A549 (cell line): ENCODE results near the gene TAF3. TPM values are rescaled to one million over a fixed set of nuclear protein-coding genes. Genes with fewer than 3 reads are reported as not detected.

ENCODE experiments used
- ATAC-seq, 2 experiments: fragments of 200-7000 bp in 1 of 2; fragments of >200 bp in 1 of 2; cut with Nextera tagmentation in 1 of 2; cut with Tn5 transposase in 1 of 2; 3 replicates each; pipeline versions ENCODE4 v1.8.0 to v1.9.1; 2018 to 2020; ENCODE audit warnings: mild to moderate bottlenecking in 1 of 2, moderate library complexity in 1 of 2
- CTCF ChIA-PET: fragments of 300-600 bp; sonication (Branson Sonifier 250); formaldehyde crosslinking; extraction: SDS; loops from one replicate; lab custom pipeline; 2021; ENCODE audit warnings: antibody characterized with exemption, inconsistent platforms; lab: Yijun Ruan, JAX
- POLR2A ChIA-PET: fragments of 350-600 bp; formaldehyde crosslinking; extraction: SDS; loops from one replicate; lab custom pipeline; 2021; ENCODE audit warnings: antibody characterized with exemption, inconsistent platforms; lab: Yijun Ruan, JAX
- DNase-seq, 2 experiments: peaks; one replicate each; pipeline versions ENCODE4 v3.0.0 to v3.0.0-alpha.2; 2011 to 2016; ENCODE audit warnings: low read depth in 1 of 2, low spot score in 1 of 2
- FAIRE-seq: peaks from 2 replicates; lab custom pipeline; 2011; peaks lifted over from hg19 to GRCh38; lab: Jason Lieb, UNC
- H3K27ac ChIP-seq, 2 experiments: fragments of >200 bp; sonication (Bioruptor Twin); formaldehyde crosslinking; 3 replicates each; pipeline ENCODE4 v1.5.1; 2016 to 2017
- H3K4me1 ChIP-seq: fragments of >200 bp; sonication (Bioruptor Twin); formaldehyde crosslinking; 3 replicates; pipeline ENCODE4 v1.6.1; 2016
- H3K4me2 ChIP-seq: fragments of >200 bp; sonication (Bioruptor Twin); formaldehyde crosslinking; 3 replicates; pipeline ENCODE4 v1.6.1; 2016
- H3K4me3 ChIP-seq: fragments of >200 bp; sonication (Bioruptor Twin); formaldehyde crosslinking; 3 replicates; pipeline ENCODE4 v1.5.1; 2016
- H3K9me3 ChIP-seq: fragments of >200 bp; sonication (Bioruptor Twin); formaldehyde crosslinking; 3 replicates; pipeline ENCODE4 v1.6.1; 2016
- CBX2 ChIP-seq: fragments of 200-600 bp; sonication (generic); IDR thresholded peaks from 2 replicates; pipeline ENCODE4 v1.6.1; 2016; ENCODE audit warnings: low read depth, mild to moderate bottlenecking, borderline replicate concordance
- CHD4 ChIP-seq: fragments of 200-600 bp; sonication (generic); IDR thresholded peaks from 2 replicates; pipeline ENCODE4 v1.6.1; 2016; ENCODE audit warnings: antibody characterized with exemption, mild to moderate bottlenecking, borderline replicate concordance
- EP300 ChIP-seq, 2 experiments: fragments of >200 bp; sonication (Bioruptor Twin); formaldehyde crosslinking; IDR thresholded peaks; 2 replicates in 1 of 2; 3 replicates in 1 of 2; pipeline ENCODE4 v1.6.1; 2016 to 2017
- ESRRA ChIP-seq: fragments of 150-350 bp; IDR thresholded peaks from 2 replicates; pipeline ENCODE4 v1.6.1; 2014; ENCODE audit warnings: mild to moderate bottlenecking, low read length, borderline replicate concordance
- FOSB ChIP-seq: fragments of 250-450 bp; sonication (Bioruptor Pico); IDR thresholded peaks from 2 replicates; pipeline ENCODE4 v1.5.0; 2020; ENCODE audit warnings: mild to moderate bottlenecking, moderate library complexity
- GATA3 ChIP-seq: IDR thresholded peaks from 2 replicates; pipeline ENCODE4 v1.6.1; 2012; ENCODE audit warnings: borderline replicate concordance
- JUN ChIP-seq, 2 experiments: fragments of >200 bp; sonication (Bioruptor Twin); formaldehyde crosslinking; IDR thresholded peaks; 2 replicates in 1 of 2; 3 replicates in 1 of 2; pipeline ENCODE4 v1.6.1; 2016 to 2017
- KDM5A ChIP-seq: fragments of 200-600 bp; sonication (generic); IDR thresholded peaks from 2 replicates; pipeline ENCODE4 v1.6.1; 2016; ENCODE audit warnings: antibody characterized with exemption, mild to moderate bottlenecking
- MYC ChIP-seq: IDR thresholded peaks from 2 replicates; pipeline ENCODE4 v1.6.1; 2012; ENCODE audit warnings: mild to moderate bottlenecking, inconsistent platforms, low read length, improper control_type of control experiment, borderline replicate concordance
- NFE2L2 ChIP-seq: fragments of 150-350 bp; conservative IDR thresholded peaks from 2 replicates; pipeline ENCODE4 v1.6.1; 2014; ENCODE audit warnings: low read length
- PHF8 ChIP-seq: fragments of 200-600 bp; sonication (generic); IDR thresholded peaks from 2 replicates; pipeline ENCODE4 v1.6.1; 2016; ENCODE audit warnings: low read depth, mild to moderate bottlenecking, antibody characterized with exemption, moderate library complexity, borderline replicate concordance
- POLR2AphosphoS2 ChIP-seq: conservative IDR thresholded peaks from 2 replicates; pipeline ENCODE4 v1.6.1; 2012; ENCODE audit warnings: low read length, improper control_type of control experiment, inconsistent platforms
- SMC3 ChIP-seq: fragments of >200 bp; sonication (Bioruptor Twin); formaldehyde crosslinking; IDR thresholded peaks from 3 replicates; pipeline ENCODE4 v1.6.1; 2018; ENCODE audit warnings: inconsistent platforms
- SREBF2 ChIP-seq: fragments of 450-650 bp; IDR thresholded peaks from 2 replicates; pipeline ENCODE4 v1.6.1; 2014; ENCODE audit warnings: mild to moderate bottlenecking, moderate library complexity
- ZC3H11A ChIP-seq: fragments of 450-650 bp; IDR thresholded peaks from 2 replicates; pipeline ENCODE4 v1.6.1; 2014; ENCODE audit warnings: antibody characterized with exemption, mild to moderate bottlenecking
- ZNF302 ChIP-seq: fragments of 250-450 bp; sonication (Bioruptor Pico); IDR thresholded peaks from 2 replicates; pipeline ENCODE4 v1.9.0; 2021; ENCODE audit warnings: inconsistent platforms, mild to moderate bottlenecking, moderate library complexity
- ZSCAN20 ChIP-seq: fragments of 250-450 bp; sonication (Bioruptor Pico); IDR thresholded peaks from 2 replicates; pipeline ENCODE4 v1.8.0; 2022; ENCODE audit warnings: mild to moderate bottlenecking, moderate library complexity
- WGBS: methylation state at CpG from one replicate; pipeline ENCODE4 v1.1.6; 2017; ENCODE audit errors: missing lambda C conversion rate; 5-methylcytosine and 5-hydroxymethylcytosine counted together
- polyA plus RNA-seq, 4 experiments: library from polyadenylated mRNA; depleted of rRNA in 3 of 4; stranded (reverse); fragments of >200 nt; fragmentation: RNase III in 1 of 4; extraction: RNeasy Plus Mini Kit Qiagen cat#74134 plus additional on column Dnase treatment in 1 of 4; gene quantifications; 2 replicates in 3 of 4; 3 replicates in 1 of 4; pipeline ENCODE4 v1.2.3, GENCODE V29; 2011 to 2017
- TF ChIP-seq, protein P1 (sequence below): IDR thresholded peaks from 2 replicates; pipeline ENCODE4 v1.6.1; 2012
- TF ChIP-seq, protein P2 (sequence below): fragments of 250-450 bp; sonication (Bioruptor Pico); IDR thresholded peaks from 2 replicates; pipeline ENCODE4 v1.5.0; 2020; ENCODE audit warnings: low read depth, mild to moderate bottlenecking, moderate library complexity
- TF ChIP-seq, protein P3 (sequence below): IDR thresholded peaks from 2 replicates; pipeline ENCODE4 v1.6.1; 2012
- TF ChIP-seq, protein P4 (sequence below): fragments of 150-350 bp; IDR thresholded peaks from 2 replicates; pipeline ENCODE4 v1.6.1; 2014; ENCODE audit warnings: low read depth, mild to moderate bottlenecking, low read length
- TF ChIP-seq, protein P5 (sequence below): IDR thresholded peaks from 2 replicates; pipeline ENCODE4 v1.6.1; 2012; ENCODE audit warnings: low read depth, borderline replicate concordance
- TF ChIP-seq, protein P6 (sequence below): fragments of 250-450 bp; sonication (Bioruptor Pico); IDR thresholded peaks from 2 replicates; pipeline ENCODE4 v1.5.0; 2021; ENCODE audit warnings: mild to moderate bottlenecking, moderate library complexity, borderline replicate concordance
- TF ChIP-seq, protein P7 (sequence below): fragments of >200 bp; sonication (Bioruptor Twin); formaldehyde crosslinking; IDR thresholded peaks from 2 replicates; pipeline ENCODE4 v1.6.1; 2016
- TF ChIP-seq, protein P8 (sequence below): fragments of 200-600 bp; sonication (generic); IDR thresholded peaks from 2 replicates; pipeline ENCODE4 v1.6.1; 2016; ENCODE audit warnings: antibody characterized with exemption, mild to moderate bottlenecking, moderate library complexity

TAF3 gene
- polyA plus RNA-seq, 2 of the 4 experiments (the other 2 are of a cell fraction), result 5.7 to 6.1 TPM

DNA sequence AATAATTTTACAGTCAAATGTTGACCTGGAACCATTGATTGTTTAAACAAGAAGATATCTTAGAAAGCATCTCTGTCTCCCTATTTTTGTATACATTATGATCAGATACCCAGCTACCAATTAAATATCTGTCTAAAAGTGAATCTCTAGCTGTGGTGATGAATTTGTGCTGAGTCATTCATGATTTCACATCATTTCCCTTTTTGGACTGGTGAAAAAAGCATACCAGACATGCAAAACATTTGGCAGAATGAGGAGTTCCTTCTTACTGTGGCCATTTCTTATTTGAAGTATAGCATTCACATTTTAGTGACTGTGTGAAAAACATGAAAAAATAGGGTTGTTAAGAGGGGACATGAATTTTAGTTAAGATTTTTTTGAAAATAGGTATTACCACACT lies 138.2 kb downstream of the TAF3 start (continued):
- TF ChIP-seq CBX2 (no peak), FOSB (CRISPR knock-in tag) (no peak)

DNA sequence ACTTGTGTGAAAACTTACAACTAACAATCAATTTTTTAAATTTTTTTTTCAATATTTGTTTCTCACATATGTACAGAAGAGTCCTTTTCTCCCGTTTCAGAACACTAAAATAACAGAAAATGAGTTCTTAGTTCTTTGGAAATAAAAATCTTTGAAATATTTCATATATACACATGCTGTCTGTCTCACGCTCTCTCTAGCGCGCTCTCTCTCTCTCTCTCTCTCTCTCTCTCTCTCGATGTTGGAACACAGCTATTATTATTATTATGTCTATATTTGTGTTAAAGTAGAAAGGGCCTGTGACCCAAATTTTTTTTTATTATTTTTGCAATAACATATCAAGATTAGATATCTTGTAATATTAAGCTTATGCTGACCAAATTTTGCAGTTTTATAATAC lies 139.3 kb downstream of the TAF3 start:
- Histone ChIP-seq H3K9me3 (no peaks in the 10 kb centered on the region), H3K27ac (no peak overlapping the region)
- WGBS, result 84% methylated on average over 5 of the region's 5 CpGs
- DNase-seq (no peak), FAIRE-seq (no peak)
- POLR2A ChIA-PET, result interaction anchor here (0.7 kb wide), 1 partner anchor 71 kb away, joined by 5 read pairs; no protein-coding TSS in a partner anchor
- CTCF ChIA-PET, result interaction anchor here (0.7 to 0.9 kb wide), 2 partner anchors 10 to 176 kb away, joined by 3 read pairs; no protein-coding TSS in a partner anchor
- TF ChIP-seq, protein P1, sequence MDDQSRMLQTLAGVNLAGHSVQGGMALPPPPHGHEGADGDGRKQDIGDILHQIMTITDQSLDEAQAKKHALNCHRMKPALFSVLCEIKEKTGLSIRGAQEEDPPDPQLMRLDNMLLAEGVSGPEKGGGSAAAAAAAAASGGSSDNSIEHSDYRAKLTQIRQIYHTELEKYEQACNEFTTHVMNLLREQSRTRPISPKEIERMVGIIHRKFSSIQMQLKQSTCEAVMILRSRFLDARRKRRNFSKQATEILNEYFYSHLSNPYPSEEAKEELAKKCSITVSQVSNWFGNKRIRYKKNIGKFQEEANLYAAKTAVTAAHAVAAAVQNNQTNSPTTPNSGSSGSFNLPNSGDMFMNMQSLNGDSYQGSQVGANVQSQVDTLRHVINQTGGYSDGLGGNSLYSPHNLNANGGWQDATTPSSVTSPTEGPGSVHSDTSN, result no peak
- TF ChIP-seq SMC3 (no peak), JUN (IDR thresholded peaks at IDR 0.05) (no peak), KDM5A (no peak), CHD4 (no peak), NFE2L2 (no peak), SREBF2 (no peak), ESRRA (no peak), PHF8 (no peak), CBX2 (no peak), ZC3H11A (no peak)
- TF ChIP-seq, protein P2, sequence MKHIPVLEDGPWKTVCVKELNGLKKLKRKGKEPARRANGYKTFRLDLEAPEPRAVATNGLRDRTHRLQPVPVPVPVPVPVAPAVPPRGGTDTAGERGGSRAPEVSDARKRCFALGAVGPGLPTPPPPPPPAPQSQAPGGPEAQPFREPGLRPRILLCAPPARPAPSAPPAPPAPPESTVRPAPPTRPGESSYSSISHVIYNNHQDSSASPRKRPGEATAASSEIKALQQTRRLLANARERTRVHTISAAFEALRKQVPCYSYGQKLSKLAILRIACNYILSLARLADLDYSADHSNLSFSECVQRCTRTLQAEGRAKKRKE (CRISPR knock-in tag), result no peak
- TF ChIP-seq, protein P3, sequence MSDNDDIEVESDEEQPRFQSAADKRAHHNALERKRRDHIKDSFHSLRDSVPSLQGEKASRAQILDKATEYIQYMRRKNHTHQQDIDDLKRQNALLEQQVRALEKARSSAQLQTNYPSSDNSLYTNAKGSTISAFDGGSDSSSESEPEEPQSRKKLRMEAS, result no peak
- TF ChIP-seq, protein P4, sequence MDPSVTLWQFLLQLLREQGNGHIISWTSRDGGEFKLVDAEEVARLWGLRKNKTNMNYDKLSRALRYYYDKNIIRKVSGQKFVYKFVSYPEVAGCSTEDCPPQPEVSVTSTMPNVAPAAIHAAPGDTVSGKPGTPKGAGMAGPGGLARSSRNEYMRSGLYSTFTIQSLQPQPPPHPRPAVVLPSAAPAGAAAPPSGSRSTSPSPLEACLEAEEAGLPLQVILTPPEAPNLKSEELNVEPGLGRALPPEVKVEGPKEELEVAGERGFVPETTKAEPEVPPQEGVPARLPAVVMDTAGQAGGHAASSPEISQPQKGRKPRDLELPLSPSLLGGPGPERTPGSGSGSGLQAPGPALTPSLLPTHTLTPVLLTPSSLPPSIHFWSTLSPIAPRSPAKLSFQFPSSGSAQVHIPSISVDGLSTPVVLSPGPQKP, result no peak
- TF ChIP-seq, protein P5, sequence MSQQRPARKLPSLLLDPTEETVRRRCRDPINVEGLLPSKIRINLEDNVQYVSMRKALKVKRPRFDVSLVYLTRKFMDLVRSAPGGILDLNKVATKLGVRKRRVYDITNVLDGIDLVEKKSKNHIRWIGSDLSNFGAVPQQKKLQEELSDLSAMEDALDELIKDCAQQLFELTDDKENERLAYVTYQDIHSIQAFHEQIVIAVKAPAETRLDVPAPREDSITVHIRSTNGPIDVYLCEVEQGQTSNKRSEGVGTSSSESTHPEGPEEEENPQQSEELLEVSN, result no peak
- TF ChIP-seq, protein P6, sequence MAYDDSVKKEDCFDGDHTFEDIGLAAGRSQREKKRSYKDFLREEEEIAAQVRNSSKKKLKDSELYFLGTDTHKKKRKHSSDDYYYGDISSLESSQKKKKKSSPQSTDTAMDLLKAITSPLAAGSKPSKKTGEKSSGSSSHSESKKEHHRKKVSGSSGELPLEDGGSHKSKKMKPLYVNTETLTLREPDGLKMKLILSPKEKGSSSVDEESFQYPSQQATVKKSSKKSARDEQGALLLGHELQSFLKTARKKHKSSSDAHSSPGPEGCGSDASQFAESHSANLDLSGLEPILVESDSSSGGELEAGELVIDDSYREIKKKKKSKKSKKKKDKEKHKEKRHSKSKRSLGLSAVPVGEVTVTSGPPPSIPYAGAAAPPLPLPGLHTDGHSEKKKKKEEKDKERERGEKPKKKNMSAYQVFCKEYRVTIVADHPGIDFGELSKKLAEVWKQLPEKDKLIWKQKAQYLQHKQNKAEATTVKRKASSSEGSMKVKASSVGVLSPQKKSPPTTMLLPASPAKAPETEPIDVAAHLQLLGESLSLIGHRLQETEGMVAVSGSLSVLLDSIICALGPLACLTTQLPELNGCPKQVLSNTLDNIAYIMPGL, result no peak
- TF ChIP-seq, all 56 proteins: peak for 0
- no peak overlapping the region for H3K4me3 ChIP-seq
- H3K4me2 ChIP-seq, result no peak overlapping the region
- no peak for ATAC-seq
- H3K4me1 ChIP-seq, result peaks cover 15% of the 10 kb centered on the region; the same call in 2 of the 3 replicates

DNA sequence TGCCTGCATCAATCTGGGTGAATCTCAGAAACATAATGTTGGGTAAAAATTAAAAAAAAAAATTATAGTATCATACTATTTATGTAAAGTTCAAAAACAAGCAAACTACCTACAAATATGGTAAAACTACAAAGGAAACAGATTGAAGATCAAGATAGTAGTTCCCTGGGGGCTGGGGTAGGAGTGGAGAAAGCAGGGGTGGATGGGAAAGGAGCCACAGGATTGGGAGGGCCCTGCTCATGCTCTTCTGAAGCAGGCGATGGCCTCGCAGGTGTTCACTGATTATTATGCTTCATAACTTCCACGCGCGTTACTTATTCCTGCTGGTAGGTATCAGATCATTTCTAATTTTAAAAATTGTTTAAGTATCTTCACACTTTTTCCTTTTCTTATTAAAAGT lies 140.1 kb downstream of the TAF3 start:
- POLR2A ChIA-PET, result interaction anchor here (0.7 kb wide), 1 partner anchor 72 kb away, joined by 5 read pairs; no protein-coding TSS in a partner anchor
- no peak overlapping the region for H3K4me3 ChIP-seq
- ATAC-seq (no peak), FAIRE-seq (no peak), DNase-seq (no peak)
- no peak overlapping the region for H3K4me2 ChIP-seq
- 95% methylated on average over 5 of the region's 5 CpGs for WGBS
- H3K4me1 ChIP-seq, result peaks cover 15% of the 10 kb centered on the region; the same call in 2 of the 3 replicates
- no peaks in the 10 kb centered on the region for H3K9me3 ChIP-seq
- H3K27ac ChIP-seq, result no peak overlapping the region
- CTCF ChIA-PET, result interaction anchor here (0.7 to 1.2 kb wide), 4 partner anchors 11 to 175 kb away, joined by 3 read pairs; no protein-coding TSS in a partner anchor
- TF ChIP-seq, protein P7, sequence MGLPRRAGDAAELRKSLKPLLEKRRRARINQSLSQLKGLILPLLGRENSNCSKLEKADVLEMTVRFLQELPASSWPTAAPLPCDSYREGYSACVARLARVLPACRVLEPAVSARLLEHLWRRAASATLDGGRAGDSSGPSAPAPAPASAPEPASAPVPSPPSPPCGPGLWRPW, result no peak
- TF ChIP-seq POLR2AphosphoS2 (no peak), ZSCAN20 (CRISPR knock-in tag) (no peak), EP300 (IDR thresholded peaks at IDR 0.05) (no peak), MYC (no peak), GATA3 (no peak), ZNF302 (CRISPR knock-in tag) (no peak)
- TF ChIP-seq, protein P3, result no peak
- TF ChIP-seq, protein P8, sequence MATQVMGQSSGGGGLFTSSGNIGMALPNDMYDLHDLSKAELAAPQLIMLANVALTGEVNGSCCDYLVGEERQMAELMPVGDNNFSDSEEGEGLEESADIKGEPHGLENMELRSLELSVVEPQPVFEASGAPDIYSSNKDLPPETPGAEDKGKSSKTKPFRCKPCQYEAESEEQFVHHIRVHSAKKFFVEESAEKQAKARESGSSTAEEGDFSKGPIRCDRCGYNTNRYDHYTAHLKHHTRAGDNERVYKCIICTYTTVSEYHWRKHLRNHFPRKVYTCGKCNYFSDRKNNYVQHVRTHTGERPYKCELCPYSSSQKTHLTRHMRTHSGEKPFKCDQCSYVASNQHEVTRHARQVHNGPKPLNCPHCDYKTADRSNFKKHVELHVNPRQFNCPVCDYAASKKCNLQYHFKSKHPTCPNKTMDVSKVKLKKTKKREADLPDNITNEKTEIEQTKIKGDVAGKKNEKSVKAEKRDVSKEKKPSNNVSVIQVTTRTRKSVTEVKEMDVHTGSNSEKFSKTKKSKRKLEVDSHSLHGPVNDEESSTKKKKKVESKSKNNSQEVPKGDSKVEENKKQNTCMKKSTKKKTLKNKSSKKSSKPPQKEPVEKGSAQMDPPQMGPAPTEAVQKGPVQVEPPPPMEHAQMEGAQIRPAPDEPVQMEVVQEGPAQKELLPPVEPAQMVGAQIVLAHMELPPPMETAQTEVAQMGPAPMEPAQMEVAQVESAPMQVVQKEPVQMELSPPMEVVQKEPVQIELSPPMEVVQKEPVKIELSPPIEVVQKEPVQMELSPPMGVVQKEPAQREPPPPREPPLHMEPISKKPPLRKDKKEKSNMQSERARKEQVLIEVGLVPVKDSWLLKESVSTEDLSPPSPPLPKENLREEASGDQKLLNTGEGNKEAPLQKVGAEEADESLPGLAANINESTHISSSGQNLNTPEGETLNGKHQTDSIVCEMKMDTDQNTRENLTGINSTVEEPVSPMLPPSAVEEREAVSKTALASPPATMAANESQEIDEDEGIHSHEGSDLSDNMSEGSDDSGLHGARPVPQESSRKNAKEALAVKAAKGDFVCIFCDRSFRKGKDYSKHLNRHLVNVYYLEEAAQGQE, result no peak
